Left ventricle myocardium superior (tissue), 1 donor: ENCODE measurements around the gene PROX1. TPM values are rescaled to one million over a fixed set of nuclear protein-coding genes. Genes with fewer than 3 reads are reported as not detected.

Source experiments
- ATAC-seq: fragments of 200-7000 bp; cut with Tn5 transposase; one replicate; pipeline ENCODE4 v1.9.1; 2020; ENCODE audit warnings: mild to moderate bottlenecking, moderate library complexity
- DNase-seq: peaks from one replicate; pipeline ENCODE4 v3.0.0-alpha.2; 2020
- intact Hi-C: fragments of 100-400 bp; cut with micrococcal nuclease; formaldehyde crosslinking; loops from one replicate; pipeline ENCODE4 v1.11.0; 2022
- total RNA-seq: library from RNA; stranded (reverse); fragmentation: NEBNext Ultra II Directional; extraction: Animal tissue kit (Norgen Biotek cat#: 25700); gene quantifications from one replicate; pipeline ENCODE4 v1.2.1, GENCODE V29; 2021
- donor health status: DM: no; HTN: yes; CAD: no; lungs with severe emphysema.

PROX1 gene
- total RNA-seq, 1 donor from 2014 or later: 95.0 TPM

- ATAC-seq (no peak), DNase-seq (no peak)
- intact Hi-C loops: loop anchor here (10.0 kb wide), 1 partner anchor 109 kb away; no protein-coding TSS in a partner anchor
Measured at GRCh38 chr1:213995603-213996002, 7.8 kb downstream of the PROX1 start.

DNA sequence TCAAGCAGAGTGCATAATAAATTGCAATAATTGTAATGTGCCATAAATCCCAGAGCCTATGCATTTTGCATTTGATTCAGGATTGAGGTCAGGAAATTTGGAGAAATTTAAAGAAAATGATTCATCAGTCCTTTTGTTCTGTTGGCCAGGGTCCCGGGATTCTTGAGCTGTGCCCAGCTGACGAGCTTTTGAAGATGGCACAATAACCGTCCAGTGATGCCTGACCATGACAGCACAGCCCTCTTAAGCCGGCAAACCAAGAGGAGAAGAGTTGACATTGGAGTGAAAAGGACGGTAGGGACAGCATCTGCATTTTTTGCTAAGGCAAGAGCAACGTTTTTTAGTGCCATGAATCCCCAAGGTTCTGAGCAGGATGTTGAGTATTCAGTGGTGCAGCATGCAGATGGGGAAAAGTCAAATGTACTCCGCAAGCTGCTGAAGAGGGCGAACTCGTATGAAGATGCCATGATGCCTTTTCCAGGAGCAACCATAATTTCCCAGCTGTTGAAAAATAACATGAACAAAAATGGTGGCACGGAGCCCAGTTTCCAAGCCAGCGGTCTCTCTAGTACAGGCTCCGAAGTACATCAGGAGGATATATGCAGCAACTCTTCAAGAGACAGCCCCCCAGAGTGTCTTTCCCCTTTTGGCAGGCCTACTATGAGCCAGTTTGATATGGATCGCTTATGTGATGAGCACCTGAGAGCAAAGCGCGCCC, 8.7 kb downstream of the PROX1 start:
- peak; percentile 68 for ATAC-seq
- intact Hi-C loops: loop anchor here (10.0 kb wide), 1 partner anchor 108 kb away; no protein-coding TSS in a partner anchor
- DNase-seq: peak; percentile 57

GRCh38 chr1:213997038-213997771, 9.4 kb downstream of the PROX1 start:
- peak; percentile 44 for DNase-seq
- intact Hi-C loops: loop anchor here (10.0 kb wide), 1 partner anchor 108 kb away; no protein-coding TSS in a partner anchor
- ATAC-seq: peak; percentile 56

DNA sequence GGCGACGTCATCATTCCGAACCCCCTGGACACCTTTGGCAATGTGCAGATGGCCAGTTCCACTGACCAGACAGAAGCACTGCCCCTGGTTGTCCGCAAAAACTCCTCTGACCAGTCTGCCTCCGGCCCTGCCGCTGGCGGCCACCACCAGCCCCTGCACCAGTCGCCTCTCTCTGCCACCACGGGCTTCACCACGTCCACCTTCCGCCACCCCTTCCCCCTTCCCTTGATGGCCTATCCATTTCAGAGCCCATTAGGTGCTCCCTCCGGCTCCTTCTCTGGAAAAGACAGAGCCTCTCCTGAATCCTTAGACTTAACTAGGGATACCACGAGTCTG, 10.0 kb downstream of the PROX1 start:
- ATAC-seq (no peak), DNase-seq (no peak)
- intact Hi-C loops: loop anchor here (10.0 kb wide), 1 partner anchor 107 kb away; no protein-coding TSS in a partner anchor

DNA sequence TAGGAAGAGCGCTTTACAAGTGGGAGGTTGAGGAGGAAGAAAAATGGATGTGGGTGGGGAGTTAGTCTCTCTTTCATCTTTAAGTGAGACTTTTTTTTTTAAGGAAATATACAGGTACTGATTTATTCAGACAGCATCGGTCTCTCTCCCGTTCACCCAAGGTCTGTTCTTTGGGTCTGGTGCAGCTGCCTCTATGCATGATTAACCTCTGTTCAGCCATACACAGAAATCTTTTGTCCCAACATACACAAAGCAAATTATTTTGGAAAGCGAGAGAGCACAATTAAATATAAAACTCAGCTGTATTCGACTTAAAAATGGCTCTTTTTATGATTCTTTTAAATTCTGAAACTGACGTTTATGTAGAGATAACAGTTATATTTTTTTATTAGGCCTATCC, 11.0 kb downstream of the PROX1 start:
- no peak for ATAC-seq
- DNase-seq: no peak
- intact Hi-C loops: loop anchor here (10.0 kb wide), 1 partner anchor 106 kb away; no protein-coding TSS in a partner anchor

DNA sequence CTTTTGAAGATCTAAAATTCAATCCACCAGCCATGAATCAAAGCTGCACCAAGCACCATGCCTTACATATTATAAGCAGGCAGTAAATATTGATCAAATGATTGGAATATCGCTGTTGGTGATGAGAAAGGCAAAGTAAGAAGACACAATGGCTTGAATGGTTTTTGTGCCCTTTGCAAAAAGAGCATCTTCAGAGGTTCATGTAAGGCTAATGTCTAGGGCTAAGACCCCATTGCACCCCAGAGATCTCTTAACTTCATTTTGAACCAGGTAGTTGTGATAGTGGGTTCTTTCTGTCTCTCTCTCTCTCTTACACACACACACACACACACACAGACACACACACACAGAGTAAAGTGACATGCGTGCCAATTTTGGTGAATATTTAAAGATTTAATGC, 12.0 kb downstream of the PROX1 start:
- intact Hi-C loops: loop anchor here (10.0 kb wide), 1 partner anchor 105 kb away; no protein-coding TSS in a partner anchor
- DNase-seq (no peak), ATAC-seq (no peak)

DNA sequence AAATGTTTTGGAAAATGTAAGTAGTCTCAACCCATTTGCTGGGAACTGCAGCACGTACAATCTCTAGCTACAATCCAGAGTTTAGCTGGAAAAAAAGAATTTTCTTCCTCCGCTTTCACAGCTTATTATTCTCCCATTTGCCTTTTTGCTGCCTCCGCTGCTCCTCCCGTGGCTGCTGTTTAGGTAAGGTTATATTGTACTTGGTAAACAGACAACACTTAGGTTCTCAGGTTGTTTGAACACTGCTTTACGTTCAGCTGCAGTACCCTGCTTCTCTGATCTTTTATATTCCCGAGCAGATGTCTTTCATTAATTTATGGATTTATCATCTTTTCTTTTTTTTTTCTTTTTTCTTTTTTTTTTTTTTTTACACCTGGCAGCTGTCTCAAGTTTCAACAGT, 14.3 kb downstream of the PROX1 start:
- ATAC-seq: no peak
- intact Hi-C loops: no loop called here
- DNase-seq: no peak

GRCh38 chr1:214002472-214002871, 14.7 kb downstream of the PROX1 start:
- intact Hi-C loops: no loop called here
- peak; percentile 54 for ATAC-seq

DNA sequence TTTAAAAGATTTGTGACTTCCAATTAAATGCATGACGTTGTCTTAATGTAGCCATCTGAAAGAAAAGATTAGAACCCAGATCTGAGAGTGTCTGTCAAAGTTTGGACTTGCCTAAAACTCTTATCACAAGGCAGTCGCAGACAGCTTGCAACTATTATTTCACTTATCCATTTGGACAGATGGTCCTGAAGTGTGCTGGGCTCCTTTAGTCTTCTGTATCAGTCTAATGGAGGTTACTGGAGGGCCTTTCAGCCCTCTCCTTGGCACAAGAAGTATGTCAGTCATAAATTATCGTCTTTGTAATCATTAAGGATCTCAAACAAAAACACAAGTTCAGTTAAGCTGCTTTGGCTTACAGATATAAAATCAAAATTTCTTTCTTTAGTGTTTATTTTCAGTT, 15.5 kb downstream of the PROX1 start:
- intact Hi-C loops: no loop called here
- ATAC-seq: peak; percentile 53
- DNase-seq: no peak

More at GRCh38 chr1:214002472-214002871, 14.7 kb downstream of the PROX1 start:
- DNase-seq: no peak

GRCh38 chr1:214004014-214004413, 16.2 kb downstream of the PROX1 start:
- DNase-seq (no peak), ATAC-seq (peak; percentile 41)
- intact Hi-C loops: no loop called here

GRCh38 chr1:214004795-214005194, 17.0 kb downstream of the PROX1 start:
- intact Hi-C loops: no loop called here
- ATAC-seq (no peak), DNase-seq (no peak)

GRCh38 chr1:214005708-214006107, 17.9 kb downstream of the PROX1 start:
- no peak for DNase-seq
- intact Hi-C loops: no loop called here
- no peak for ATAC-seq

- intact Hi-C loops: no loop called here
- no peak for DNase-seq
- peak; percentile 11 for ATAC-seq
Measured at GRCh38 chr1:214006845-214007244, 19.1 kb downstream of the PROX1 start.

DNA sequence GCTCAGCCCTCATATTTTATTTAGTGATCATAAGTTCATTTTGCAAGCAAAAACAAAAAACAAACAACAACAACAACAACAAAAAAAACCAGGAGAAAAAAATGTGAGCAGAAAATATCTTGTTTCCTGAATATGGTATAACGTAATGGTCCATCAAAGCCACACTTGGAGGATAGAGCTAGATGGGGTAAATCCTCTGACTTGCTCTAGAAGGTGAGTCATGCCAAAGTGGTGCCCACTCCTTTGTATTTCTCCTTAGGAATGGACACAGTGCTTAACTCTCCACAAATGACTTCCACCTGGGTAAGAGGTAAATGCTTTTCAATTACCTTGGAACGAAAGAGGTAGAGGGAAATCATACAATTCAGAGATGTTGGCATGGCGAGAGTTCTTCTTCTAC, 20.6 kb downstream of the PROX1 start:
- no peak for ATAC-seq
- intact Hi-C loops: no loop called here
- no peak for DNase-seq

GRCh38 chr1:214008791-214009422, 21.1 kb downstream of the PROX1 start:
- ATAC-seq (no peak), DNase-seq (no peak)
- intact Hi-C loops: no loop called here

DNA sequence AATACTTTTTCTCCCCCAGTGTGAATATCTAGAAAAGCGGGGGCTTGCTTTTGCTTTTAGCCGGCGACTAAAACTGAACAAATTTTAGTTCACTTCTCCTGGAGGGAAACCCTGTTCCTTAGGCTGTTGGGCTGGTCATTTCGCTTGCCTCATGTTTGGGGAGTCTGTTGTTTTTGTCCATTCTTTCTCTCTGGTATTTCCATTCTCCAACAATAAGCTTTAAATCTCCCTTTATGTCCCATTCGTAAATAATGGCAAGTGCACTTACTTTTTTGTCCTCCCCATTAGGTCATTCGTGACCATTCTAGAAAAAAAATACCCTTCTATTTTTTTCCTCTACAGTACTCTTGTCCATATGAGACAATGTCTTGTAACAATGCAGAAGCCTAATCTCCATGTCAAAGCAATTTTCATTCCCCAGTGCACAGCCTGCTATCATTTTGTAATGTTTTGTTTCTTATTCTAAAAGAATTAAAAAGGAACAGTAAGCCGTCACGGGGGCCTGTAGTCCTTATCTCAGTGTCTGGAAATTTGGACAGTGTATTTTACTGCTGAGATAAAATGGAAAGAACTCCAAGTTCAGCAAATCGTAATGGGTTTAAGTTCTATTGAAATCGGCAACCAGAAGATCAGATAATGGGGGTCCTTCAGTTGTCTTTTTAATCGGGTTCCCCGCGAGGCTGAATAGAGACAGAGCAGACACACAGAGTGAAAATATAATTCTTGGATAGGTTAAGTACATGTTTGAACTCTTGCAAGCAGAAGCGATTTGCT, 21.8 kb downstream of the PROX1 start:
- intact Hi-C loops: no loop called here
- ATAC-seq (no peak), DNase-seq (no peak)

GRCh38 chr1:214010197-214010573, 22.4 kb downstream of the PROX1 start:
- intact Hi-C loops: no loop called here
- ATAC-seq (no peak), DNase-seq (no peak)

GRCh38 chr1:214010717-214011116, 22.9 kb downstream of the PROX1 start:
- intact Hi-C loops: no loop called here
- DNase-seq (no peak), ATAC-seq (no peak)

DNA sequence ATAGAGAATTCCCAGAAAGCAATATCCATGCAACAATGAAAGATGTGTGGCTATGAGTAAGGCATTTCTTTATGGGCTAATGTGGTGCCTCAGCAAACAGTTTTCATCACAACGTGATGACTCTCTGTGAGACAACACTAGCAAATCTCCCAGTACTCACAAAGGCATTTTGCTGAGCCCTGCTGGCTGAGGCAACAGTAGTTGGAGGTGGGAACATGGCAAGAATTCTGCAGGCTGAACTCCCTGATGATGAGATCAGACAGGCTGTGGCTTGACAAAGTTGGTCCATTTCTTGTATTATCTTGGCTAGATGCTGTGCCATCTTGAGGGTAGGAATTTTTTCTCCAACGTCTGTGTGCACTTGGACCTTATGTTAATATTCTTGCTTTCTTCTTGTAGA, 24.6 kb downstream of the PROX1 start:
- ATAC-seq (no peak), DNase-seq (no peak)
- intact Hi-C loops: no loop called here
